Ishikawa (cell line): ENCODE measurements around the gene CNOT6.

ENCODE experiments used
- CEBPB ChIP-seq: IDR thresholded peaks from 2 replicates; pipeline ENCODE4 v1.6.1; 2012
- ZBTB7A ChIP-seq: IDR thresholded peaks from 2 replicates; pipeline ENCODE4 v1.6.1; 2012; ENCODE audit warnings: low read depth
- TF ChIP-seq, protein P1 (sequence below): IDR thresholded peaks from 2 replicates; pipeline ENCODE4 v1.6.1; 2012
- TF ChIP-seq, protein P2 (sequence below): IDR thresholded peaks from 2 replicates; pipeline ENCODE4 v1.6.1; 2012
- TF ChIP-seq, protein P3 (sequence below): IDR thresholded peaks from 2 replicates; pipeline ENCODE4 v1.6.1; 2012; ENCODE audit warnings: low read depth, mild to moderate bottlenecking

DNA sequence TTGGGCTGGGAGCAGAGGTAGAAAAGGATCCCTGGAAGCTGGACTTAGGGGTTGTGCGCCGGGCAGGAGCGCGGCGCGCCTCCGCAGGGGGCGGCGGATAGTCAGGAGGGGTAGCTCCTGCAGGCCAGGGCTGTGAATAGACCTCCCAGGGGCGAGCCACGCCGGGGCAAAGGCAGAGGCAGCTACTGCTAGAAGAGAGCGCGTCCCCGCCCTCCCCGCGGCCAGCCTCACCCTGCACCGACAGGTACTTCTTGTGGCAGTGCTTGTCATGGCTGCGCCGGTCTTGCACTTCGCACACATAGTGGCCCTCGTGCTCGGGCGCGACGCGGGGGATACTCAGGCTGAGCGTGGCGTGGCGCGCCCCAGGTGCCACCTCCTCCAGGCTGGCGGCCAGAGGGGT lies 127.1 kb downstream of the CNOT6 start:
- TF ChIP-seq, protein P1, sequence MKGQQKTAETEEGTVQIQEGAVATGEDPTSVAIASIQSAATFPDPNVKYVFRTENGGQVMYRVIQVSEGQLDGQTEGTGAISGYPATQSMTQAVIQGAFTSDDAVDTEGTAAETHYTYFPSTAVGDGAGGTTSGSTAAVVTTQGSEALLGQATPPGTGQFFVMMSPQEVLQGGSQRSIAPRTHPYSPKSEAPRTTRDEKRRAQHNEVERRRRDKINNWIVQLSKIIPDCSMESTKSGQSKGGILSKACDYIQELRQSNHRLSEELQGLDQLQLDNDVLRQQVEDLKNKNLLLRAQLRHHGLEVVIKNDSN = no peak
- TF ChIP-seq, protein P2, sequence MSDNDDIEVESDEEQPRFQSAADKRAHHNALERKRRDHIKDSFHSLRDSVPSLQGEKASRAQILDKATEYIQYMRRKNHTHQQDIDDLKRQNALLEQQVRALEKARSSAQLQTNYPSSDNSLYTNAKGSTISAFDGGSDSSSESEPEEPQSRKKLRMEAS = no peak
- TF ChIP-seq CEBPB (no peak), ZBTB7A (no peak)
- TF ChIP-seq, protein P3, sequence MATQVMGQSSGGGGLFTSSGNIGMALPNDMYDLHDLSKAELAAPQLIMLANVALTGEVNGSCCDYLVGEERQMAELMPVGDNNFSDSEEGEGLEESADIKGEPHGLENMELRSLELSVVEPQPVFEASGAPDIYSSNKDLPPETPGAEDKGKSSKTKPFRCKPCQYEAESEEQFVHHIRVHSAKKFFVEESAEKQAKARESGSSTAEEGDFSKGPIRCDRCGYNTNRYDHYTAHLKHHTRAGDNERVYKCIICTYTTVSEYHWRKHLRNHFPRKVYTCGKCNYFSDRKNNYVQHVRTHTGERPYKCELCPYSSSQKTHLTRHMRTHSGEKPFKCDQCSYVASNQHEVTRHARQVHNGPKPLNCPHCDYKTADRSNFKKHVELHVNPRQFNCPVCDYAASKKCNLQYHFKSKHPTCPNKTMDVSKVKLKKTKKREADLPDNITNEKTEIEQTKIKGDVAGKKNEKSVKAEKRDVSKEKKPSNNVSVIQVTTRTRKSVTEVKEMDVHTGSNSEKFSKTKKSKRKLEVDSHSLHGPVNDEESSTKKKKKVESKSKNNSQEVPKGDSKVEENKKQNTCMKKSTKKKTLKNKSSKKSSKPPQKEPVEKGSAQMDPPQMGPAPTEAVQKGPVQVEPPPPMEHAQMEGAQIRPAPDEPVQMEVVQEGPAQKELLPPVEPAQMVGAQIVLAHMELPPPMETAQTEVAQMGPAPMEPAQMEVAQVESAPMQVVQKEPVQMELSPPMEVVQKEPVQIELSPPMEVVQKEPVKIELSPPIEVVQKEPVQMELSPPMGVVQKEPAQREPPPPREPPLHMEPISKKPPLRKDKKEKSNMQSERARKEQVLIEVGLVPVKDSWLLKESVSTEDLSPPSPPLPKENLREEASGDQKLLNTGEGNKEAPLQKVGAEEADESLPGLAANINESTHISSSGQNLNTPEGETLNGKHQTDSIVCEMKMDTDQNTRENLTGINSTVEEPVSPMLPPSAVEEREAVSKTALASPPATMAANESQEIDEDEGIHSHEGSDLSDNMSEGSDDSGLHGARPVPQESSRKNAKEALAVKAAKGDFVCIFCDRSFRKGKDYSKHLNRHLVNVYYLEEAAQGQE = no peak
